ENCODE results near the gene BCL6. TPM values are rescaled to one million over a fixed set of nuclear protein-coding genes. Genes with fewer than 3 reads are reported as not detected.
"Not testable (repeated sequence)": the region's sequence is repeated elsewhere in the genome, so short reads cannot be mapped to it uniquely, and the experiment has no call there.

The BCL6 gene
- total RNA-seq, 1 donor from 2014 or later: 104 TPM

DNA sequence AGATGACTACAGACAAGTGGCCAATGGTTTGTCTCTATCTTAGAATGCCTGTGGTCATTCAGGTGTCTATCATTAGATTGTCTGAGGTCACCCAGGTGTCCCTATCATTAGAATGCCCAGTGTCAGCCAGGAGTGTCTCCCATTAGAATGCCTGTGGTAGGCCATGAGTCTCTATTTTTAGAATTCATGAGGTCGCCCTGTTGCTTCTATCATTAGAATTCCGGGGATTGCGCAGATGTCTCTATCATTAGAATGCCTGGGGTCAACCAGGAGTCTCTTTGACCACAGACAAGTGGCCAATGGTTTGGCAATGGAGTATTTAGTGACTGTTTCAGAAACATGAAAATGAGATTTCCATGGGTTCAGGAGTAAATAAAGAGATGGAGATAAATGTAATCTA lies 50.5 kb downstream of the BCL6 start:
- intact Hi-C loops (cut with micrococcal nuclease): no loop called here
- ATAC-seq (peak; percentile 64), DNase-seq (no peak)

DNA sequence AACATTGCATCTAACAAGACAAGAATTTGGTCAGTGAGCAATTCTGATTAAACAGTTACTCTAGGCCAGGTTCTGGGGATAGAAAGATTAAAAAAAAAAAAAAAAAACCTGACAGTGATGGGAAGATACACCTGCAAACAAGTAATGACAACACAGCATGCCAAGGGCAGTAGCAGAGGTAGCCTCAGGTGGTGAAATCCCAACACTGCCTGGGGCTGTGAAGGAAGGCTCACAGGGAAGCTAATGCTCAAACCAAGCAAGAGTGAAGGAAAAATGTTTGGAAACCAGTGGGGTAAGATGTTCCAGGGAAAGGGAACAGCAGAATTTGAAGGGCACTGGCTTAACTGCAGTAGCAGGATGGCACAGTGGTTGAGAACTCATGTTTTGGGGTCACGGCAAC lies 51.8 kb downstream of the BCL6 start:
- intact Hi-C loops (cut with micrococcal nuclease): no loop called here
- DNase-seq (no peak), ATAC-seq (no peak)

DNA sequence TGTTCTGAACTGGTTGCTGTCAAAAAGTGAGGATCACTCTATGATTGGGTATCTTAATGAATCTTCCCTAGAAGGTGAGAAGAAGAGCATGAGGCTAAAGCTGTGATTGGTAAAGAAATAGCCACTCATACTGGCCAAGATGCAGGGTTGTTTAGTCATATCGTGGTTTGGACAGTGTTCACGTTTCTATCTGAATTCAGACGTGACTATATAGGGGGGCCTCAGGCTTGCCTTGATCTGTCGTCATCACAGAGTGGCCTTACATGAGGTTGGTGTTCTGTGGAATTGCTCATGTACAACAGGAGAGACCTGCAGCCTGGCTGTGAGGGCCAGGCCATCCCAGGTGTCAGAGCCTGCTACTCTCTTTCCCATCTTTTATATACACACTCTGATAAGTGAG lies 55.3 kb downstream of the BCL6 start:
- ATAC-seq (no peak), DNase-seq (no peak)
- intact Hi-C loops (cut with micrococcal nuclease): loop anchor here (10.0 kb wide), 1 partner anchor 475 kb away; no protein-coding TSS in a partner anchor

DNA sequence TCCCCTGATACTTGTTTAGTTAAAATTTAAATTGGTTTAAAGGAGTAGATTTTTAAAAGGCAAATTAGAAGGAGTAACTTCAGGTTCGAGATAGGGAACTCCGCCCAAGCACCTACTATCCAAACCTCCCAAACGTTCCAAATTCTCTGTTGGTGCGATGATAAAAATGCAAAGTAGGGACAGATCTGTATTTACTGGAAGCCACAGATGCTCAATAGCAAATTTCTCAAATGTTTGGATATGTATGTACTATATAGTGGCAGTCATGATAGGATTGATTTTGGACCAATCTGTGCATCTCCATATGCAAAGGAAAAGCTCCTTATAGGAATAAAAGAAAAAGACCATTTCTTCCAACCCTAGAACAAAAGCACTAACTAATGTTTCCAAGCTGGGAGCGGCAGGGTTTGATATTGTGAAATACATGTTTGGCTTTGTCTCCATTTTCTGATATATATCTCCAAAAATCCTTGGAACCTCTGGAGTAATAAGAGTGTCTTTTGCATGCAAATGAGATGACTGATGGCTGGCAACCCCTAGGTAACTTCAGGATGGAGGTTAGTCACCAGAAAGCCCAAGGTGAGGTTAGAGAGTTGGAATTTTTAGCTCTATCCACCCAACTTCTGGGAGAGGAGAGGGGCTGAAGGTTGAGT lies 58.5 kb downstream of the BCL6 start:
- intact Hi-C loops (cut with micrococcal nuclease): loop anchor here (10.0 kb wide), 1 partner anchor 472 kb away; no protein-coding TSS in a partner anchor
- DNase-seq (no peak), ATAC-seq (no peak)

DNA sequence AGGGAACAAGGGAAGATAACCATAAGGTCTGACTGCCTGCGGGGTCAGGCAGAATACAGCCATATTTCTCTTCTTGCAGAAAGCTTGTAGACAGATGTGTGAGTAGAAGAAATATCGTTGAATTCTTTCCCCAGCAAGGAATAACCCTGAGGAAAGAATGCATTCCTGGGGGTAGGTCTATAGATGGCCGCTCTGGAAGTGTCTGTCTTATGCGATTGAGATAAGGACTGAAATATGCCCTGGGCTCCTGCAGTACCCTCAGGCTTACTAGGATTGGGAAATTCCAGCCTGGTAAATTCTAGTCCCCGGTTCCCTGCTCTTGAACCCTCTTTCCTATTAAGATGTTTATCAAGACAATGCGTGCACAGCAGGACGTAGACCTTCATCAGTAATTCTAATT lies 59.3 kb downstream of the BCL6 start:
- intact Hi-C loops (cut with micrococcal nuclease): loop anchor here (10.0 kb wide), 1 partner anchor 471 kb away; no protein-coding TSS in a partner anchor

DNA sequence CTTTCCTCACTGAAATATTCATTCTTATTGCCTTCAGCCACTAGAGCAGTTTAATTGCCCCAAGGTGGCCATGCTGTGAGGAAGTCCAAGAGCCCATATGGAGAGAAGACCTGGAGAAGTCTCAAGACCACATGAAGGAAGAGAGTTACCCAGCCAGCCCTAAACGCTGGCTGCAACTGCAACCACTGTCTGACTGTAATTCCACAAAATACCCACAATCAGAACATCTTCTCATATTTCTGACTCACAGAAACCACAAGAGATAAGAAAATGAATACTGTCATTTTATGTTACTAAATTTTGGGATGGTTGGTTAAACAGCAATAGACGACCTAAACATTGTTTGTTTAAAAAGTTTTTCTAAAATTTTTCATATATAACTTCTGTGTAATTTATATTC lies 60.4 kb downstream of the BCL6 start:
- no peak for DNase-seq
- intact Hi-C loops (cut with micrococcal nuclease): loop anchor here (10.0 kb wide), 1 partner anchor 470 kb away; no protein-coding TSS in a partner anchor
- no peak for ATAC-seq

More for the DNA sequence above, 59.3 kb downstream of the BCL6 start:
- DNase-seq (no peak), ATAC-seq (no peak)

DNA sequence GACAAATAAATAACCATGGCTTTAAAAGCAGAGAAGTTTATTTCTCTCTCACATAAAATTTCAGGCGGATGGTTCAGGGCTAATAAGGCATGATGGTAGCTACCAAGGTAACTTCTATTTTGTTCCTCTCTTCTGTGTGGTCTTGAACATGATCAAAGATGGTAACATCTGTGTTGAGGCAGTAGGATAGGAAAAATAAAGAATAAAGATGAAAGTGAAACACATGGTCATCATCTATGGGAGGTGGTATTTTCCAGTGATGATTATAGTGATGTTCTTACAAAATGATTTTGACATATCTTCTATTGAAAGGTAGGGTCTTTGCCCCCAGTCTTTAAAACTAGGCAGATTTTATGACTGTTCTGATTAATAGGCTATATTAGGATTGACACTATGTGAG lies 60.8 kb downstream of the BCL6 start:
- DNase-seq (no peak), ATAC-seq (no peak)
- intact Hi-C loops (cut with micrococcal nuclease): loop anchor here (10.0 kb wide), 1 partner anchor 470 kb away; no protein-coding TSS in a partner anchor

DNA sequence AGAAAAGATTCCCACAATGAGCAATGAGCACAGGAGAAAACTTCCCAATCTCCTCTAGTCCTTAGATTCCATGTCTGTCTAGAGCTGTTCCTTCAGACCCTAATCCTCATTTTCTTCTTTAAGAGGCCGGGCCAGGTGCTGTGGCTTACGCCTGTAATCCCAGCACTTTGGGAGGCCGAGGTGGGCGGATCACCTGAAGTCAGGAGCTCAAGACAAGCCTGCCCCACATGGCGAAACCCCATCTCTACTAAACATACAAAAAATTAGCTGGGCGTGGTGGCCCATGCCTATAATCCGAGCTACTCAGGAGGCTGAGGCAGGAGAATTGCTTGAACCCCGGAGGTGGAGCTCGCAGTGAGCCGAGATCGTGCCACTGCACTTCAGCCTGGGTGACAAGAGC lies 63.5 kb downstream of the BCL6 start:
- not testable (repeated sequence) for DNase-seq, ATAC-seq
- intact Hi-C loops (cut with micrococcal nuclease): loop anchor here (10.0 kb wide), 1 partner anchor 467 kb away; no protein-coding TSS in a partner anchor

DNA sequence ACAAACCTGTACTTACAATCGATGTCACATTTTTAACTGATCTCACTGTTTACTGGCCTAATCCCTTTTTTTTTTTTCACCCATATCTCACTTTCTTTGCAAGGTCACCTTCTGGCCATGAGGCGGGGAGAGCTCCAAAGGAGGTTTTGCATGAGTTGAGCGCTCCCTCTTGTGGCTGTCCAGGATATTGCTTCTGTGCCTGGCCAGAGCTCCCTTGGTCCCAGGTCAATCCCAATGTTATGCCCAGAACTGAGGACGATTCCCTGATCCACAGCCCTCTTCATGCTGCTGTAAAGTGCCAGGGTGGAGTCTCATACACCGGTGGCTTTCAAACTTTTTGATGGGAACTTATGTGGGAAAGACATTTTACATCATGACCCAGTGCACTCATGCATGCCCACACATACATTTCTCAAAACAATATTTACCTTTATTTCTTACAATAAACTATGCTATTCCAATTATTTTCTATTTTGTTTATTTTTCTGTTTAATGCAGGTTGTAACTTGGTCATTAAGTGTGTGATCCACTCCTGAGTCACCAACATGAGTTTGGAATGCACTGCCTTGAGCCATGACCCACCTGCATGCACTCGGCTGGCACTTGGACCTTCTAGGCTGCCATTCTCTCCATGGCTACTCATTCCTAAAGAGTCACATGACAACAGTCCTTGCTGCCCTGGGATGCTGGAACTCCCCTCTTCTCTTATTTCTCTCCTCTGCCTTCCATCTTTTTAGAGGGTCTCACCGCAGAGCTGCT lies 65.5 kb downstream of the BCL6 start:
- intact Hi-C loops (cut with micrococcal nuclease): loop anchor here (1.0 to 10.0 kb wide), 2 partner anchors 361 to 465 kb away; no protein-coding TSS in a partner anchor
- peak; percentile 80 for DNase-seq

DNA sequence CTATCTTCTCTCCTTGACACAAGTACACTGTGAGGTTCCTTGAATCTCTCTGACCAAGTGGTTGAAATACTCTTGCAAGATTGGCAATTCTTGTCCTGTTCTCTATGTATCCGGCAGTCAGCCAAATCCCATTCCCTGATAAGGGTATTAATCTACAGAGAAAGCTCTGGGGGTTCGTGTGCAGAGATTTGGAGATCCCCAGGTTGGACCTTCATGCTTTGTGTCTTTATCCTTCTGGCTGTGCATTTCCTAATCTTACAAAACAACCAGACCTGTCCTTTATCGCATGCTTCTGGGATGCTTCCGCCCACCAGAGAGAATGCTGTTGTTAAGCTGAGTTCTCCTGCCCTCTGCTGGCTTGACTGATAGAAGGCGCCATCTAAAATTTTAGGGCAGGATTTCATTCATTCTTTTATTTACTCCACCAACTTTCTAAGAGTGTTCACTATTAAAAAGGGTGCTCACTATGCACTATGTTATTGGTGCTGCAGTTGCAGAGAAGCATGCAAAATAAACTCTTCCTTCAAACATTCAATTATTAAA lies 66.5 kb downstream of the BCL6 start:
- ATAC-seq (peak; percentile 85), DNase-seq (no peak)

More for the DNA sequence above, 65.5 kb downstream of the BCL6 start:
- ATAC-seq: peak; percentile 97

DNA sequence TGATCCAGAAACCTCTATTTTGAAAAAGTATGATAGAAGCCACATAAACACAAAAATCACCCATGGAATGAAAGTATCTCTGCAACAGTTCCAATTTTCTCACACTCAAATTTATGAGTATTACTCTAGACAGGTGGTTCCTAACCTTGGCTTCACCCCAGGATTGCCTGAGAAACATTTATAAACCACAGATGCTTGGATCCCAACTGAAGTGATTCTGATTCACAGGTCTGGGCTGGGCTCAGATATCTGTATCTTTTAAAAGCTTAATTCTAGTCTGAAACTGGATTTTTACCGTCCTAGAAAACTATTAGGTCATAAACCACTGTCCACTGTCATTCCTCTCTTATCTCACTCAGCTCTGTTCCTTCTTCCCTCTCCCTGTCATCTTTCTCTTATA lies 67.7 kb downstream of the BCL6 start:
- intact Hi-C loops (cut with micrococcal nuclease): no loop called here
- ATAC-seq (no peak), DNase-seq (no peak)

More for the DNA sequence above, 66.5 kb downstream of the BCL6 start:
- intact Hi-C loops (cut with micrococcal nuclease): loop anchor here (1.0 kb wide), 1 partner anchor 359 kb away; no protein-coding TSS in a partner anchor

DNA sequence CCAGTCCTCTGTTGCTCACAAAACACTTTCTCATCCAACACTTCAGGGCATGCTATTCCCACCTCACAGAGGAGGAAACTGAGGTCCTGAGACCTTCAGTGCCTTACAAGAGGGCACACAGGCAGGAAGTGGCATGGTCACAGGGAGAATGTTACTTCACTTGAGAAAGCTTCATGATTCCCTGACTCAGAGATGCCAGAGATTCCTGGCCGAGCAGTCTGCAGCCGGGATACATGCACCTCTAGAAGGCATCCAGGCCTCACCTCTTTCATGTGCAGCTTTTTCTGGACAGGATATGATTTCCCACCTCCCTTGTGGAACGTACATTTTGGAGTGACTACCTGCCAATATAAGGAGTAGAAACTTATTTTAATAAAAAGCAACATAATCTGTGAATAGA lies 72.3 kb downstream of the BCL6 start:
- no peak for DNase-seq
- no peak for ATAC-seq
- intact Hi-C loops (cut with micrococcal nuclease): no loop called here

Other genes starting within 250 kb of the BCL6 start
- not detected for gene SST, start 75.1 kb downstream of the BCL6 start, total RNA-seq
- not detected for gene RTP2, start 42.9 kb downstream of the BCL6 start, total RNA-seq